B cell (primary cell): ENCODE measurements around the gene WDR90.

Experiments used
- EZH2 ChIP-seq: IDR thresholded peaks from 2 replicates; pipeline ENCODE4 v1.6.1; 2012; ENCODE audit warnings: borderline replicate concordance, low read depth, mild to moderate bottlenecking, moderate library complexity, low read length; ENCODE audit not compliant: insufficient read depth, poor library complexity, severe bottlenecking
- TF ChIP-seq, protein P1 (sequence below): fragments of 200-600 bp; IDR thresholded peaks from one replicate; pipeline ENCODE4 v1.8.0; 2022; ENCODE audit warnings: antibody characterized with exemption, mild to moderate bottlenecking

DNA sequence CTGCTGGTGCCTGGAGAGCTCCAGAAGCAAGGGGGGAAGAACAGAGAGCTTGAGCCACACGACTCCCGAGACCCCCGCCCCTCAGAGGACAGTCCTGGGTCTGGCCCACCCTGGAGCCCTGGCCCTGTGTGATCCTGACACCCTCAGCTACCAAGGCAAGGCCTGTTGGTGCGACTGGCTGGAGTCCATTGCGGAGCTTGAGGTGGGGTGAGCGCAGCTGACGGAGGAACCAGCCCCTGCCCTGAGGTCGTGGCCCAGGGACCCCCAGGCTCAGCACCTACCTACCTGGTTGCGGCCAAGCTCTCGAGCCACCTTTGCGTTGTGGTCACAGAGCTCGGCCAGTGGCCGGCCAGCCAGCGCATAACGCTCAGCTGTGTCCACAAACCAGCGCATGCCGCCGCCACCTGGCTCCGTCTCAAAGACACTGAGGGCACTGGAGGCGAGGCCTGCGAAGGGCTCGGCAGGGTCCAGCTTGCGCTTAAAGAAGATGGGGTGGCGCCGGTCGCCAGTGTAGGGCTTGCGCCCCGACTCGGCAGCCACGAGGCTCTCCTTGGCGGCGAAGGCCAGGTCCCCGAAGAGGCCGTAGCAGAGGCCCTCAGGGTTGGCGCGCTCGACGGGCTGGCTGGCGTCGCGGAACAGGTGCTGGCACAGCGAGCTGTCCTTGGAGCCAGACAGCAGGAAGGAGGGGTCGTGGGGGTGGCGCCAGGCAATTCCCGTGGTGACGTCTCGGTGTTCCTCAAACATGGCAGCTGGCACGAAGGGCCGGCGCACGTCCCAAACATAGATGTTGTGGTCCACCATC is 37.5 kb downstream of the WDR90 start:
- TF ChIP-seq, protein P1, sequence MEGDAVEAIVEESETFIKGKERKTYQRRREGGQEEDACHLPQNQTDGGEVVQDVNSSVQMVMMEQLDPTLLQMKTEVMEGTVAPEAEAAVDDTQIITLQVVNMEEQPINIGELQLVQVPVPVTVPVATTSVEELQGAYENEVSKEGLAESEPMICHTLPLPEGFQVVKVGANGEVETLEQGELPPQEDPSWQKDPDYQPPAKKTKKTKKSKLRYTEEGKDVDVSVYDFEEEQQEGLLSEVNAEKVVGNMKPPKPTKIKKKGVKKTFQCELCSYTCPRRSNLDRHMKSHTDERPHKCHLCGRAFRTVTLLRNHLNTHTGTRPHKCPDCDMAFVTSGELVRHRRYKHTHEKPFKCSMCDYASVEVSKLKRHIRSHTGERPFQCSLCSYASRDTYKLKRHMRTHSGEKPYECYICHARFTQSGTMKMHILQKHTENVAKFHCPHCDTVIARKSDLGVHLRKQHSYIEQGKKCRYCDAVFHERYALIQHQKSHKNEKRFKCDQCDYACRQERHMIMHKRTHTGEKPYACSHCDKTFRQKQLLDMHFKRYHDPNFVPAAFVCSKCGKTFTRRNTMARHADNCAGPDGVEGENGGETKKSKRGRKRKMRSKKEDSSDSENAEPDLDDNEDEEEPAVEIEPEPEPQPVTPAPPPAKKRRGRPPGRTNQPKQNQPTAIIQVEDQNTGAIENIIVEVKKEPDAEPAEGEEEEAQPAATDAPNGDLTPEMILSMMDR: no peak
- TF ChIP-seq EZH2: no peak
